ENCODE data around the gene CBFB. TPM values are rescaled to one million over a fixed set of nuclear protein-coding genes. Genes with fewer than 3 reads are reported as not detected.

Gene CBFB
- total and polyA plus RNA-seq, 2 of the 4 experiments (the other 2 are of a cell fraction): 44.2 to 48.0 TPM

- Histone ChIP-seq H4K8ac (ENCODE audit: low read depth in 2 of 2, low read length in 2 of 2) (no peak overlapping the region), H3K9ac (ENCODE audit: low read depth, low read length) (no peak overlapping the region), H2BK5ac (ENCODE audit: low read depth, low read length, poor library complexity, severe bottlenecking) (no peak overlapping the region), H4K20me1 (ENCODE audit: insufficient read depth, low read length) (no peaks in the 10 kb centered on the region), H3K36me3 (ENCODE audit: control insufficient read depth, insufficient read depth, low read length) (no peaks in the 10 kb centered on the region), H3K9me1 (ENCODE audit: insufficient read depth, low read length) (0 out of 2 replicates have a peak, but pooled peaks cover 2% of the 10 kb centered on the region), H2BK120ac (ENCODE audit: low read depth, low read length) (no peak overlapping the region), H3K27ac (ENCODE audit: insufficient read depth, low read length) (no peak overlapping the region), H2BK15ac (ENCODE audit: low read depth, low read length) (no peak overlapping the region), H4K5ac (ENCODE audit: low read depth, low read length) (no peak overlapping the region), H3K23ac (ENCODE audit: low read depth, low read length) (no peak overlapping the region), H3K79me1 (ENCODE audit: low read depth in 1 of 2, low read length in 2 of 2) (no peaks in the 10 kb centered on the region), H2AK5ac (ENCODE audit: low read depth, low read length) (no peak overlapping the region), H3K4me2 (ENCODE audit: low read depth, low read length) (no peak overlapping the region), H3K4me1 (ENCODE audit: control insufficient read depth, insufficient read depth, low read length) (peaks cover 4% of the 10 kb centered on the region; the same call in 1 of the 2 replicates), H3K14ac (replicated peaks; ENCODE audit: low read depth, low read length) (no peak overlapping the region), H3K27me3 (ENCODE audit: control insufficient read depth, insufficient read depth, low read length) (peaks cover 2% of the 10 kb centered on the region; the same call in 1 of the 2 replicates), H3K18ac (ENCODE audit: low read depth, low read length) (no peak overlapping the region), H2AK9ac (replicated peaks; ENCODE audit: low read depth, low read length, poor library complexity) (no peak overlapping the region), H3K9me3 (ENCODE audit: control insufficient read depth, insufficient read depth, low read length) (no peaks in the 10 kb centered on the region), H3K56ac (ENCODE audit: extremely low read depth, insufficient read depth, low read length) (no peak overlapping the region), H3K4ac (ENCODE audit: low read depth, low read length) (no peak overlapping the region), H3K4me3 (ENCODE audit: insufficient read depth, low read depth, low read length) (no peak overlapping the region), H2BK20ac (ENCODE audit: low read depth, low read length) (no peak overlapping the region), H2AFZ (replicated peaks; ENCODE audit: low read length, poor library complexity) (no peak overlapping the region), H4K91ac (ENCODE audit: insufficient read depth, low read depth, low read length) (no peak overlapping the region)
- TF ChIP-seq NFE2L2 (IDR thresholded peaks at IDR 0.05; ENCODE audit: low read depth, low read length): no peak
- TF ChIP-seq RCOR1 (IDR thresholded peaks at IDR 0.05; ENCODE audit: insufficient replicate concordance, low read length): no peak
- no peak for TF ChIP-seq ELK1 (IDR thresholded peaks at IDR 0.05; ENCODE audit: borderline replicate concordance, low read depth, low read length)
- no peak for TF ChIP-seq MXI1 (IDR thresholded peaks at IDR 0.05; ENCODE audit: borderline replicate concordance, low read depth, low read length)
- TF ChIP-seq FOS (IDR thresholded peaks at IDR 0.05; ENCODE audit: low read depth, low read length): no peak
- no peak for TF ChIP-seq RAD21 (IDR thresholded peaks at IDR 0.05; ENCODE audit: low read length)
- TF ChIP-seq POLR2A (IDR thresholded peaks at IDR 0.05; ENCODE audit: low read depth, low read length): no peak
- no peak for TF ChIP-seq CEBPB (IDR thresholded peaks at IDR 0.05; ENCODE audit: low read depth, low read length)
- TF ChIP-seq CTCF (conservative IDR thresholded peaks at IDR 0.05; ENCODE audit: low read depth, low read length): no peak
- TF ChIP-seq MAFK (IDR thresholded peaks at IDR 0.05; ENCODE audit: low read depth, low read length): no peak
- TF ChIP-seq RFX5 (IDR thresholded peaks at IDR 0.05; ENCODE audit: low read depth, low read length): no peak
- TF ChIP-seq BHLHE40 (IDR thresholded peaks at IDR 0.05; ENCODE audit: low read depth, low read length): no peak
- TF ChIP-seq CHD1 (IDR thresholded peaks at IDR 0.05; ENCODE audit: low read depth, low read length): no peak
- TF ChIP-seq SMC3 (IDR thresholded peaks at IDR 0.05; ENCODE audit: low read depth, low read length): no peak
- dilution Hi-C loops (cut with HindIII; ENCODE audit: low sequenced_read_pairs, unreplicated experiment) (no loop called here), intact Hi-C loops (cut with micrococcal nuclease) (loop anchor here (10.0 kb wide), 1 partner anchor 169 kb away; the partner anchor contains the start of gene MATCAP1), in situ Hi-C loops (cut with MboI; ENCODE audit: low sequenced_read_pairs) (no loop called here)
- CTCF ChIA-PET: no interaction called here
- DNase-seq: no peak
- BruUV-seq (replicated peaks): no TSS peak
- POLR2A ChIA-PET (ENCODE audit: unreplicated experiment): no interaction called here
- no peak for ATAC-seq (ENCODE audit: low read depth)
These were observed 12.8 kb upstream of the CBFB start for GRCh38 chr16:67016143-67016542.

Data from IMR-90 (cell line).